Measurements from ENCODE around the gene PARD3. TPM values are rescaled to one million over a fixed set of nuclear protein-coding genes. Genes with fewer than 3 reads are reported as not detected.

Gene PARD3
- total RNA-seq, 1 donor from 2014 or later, result 20.6 TPM

DNA sequence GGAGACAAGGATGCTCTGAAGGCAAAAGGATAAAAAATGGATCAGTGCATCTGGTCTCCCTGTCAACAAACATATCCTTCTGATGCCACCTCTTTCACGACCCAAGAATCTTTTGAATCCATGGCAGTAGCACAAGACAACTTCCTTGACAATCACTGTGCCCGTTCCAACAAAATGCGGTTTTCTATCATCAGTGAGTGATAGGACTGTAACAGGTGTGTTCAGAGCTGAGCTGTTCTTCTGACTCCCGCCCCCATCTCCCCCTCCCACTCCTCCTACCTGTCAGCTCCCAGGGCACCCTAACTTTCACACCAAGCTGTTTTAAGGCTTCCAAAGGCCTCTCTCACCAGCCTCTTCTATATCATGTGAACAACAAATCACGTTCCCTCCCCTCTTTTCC lies 74.8 kb downstream of the PARD3 start:
- DNase-seq, result no peak

DNA sequence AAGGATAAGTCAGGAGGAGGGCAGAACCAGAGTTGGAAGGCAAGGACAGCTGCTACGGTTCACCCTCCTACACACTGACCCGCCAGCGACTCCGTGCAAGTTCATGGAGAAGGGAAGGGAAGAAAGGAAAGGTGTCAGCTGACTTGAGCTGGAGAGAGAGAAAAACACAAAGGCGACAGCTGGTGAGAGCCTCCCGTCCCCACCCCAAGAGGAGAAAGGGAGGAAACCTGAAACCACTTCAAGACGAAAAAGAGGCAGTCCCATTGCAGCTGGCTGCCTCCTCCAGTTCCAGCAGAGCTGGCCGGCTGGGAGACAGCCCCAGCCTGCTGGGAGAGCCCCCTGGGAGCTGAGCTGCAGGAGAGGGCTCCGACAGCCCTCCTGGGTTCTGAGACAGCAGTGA lies 75.2 kb downstream of the PARD3 start:
- no peak for DNase-seq

DNA sequence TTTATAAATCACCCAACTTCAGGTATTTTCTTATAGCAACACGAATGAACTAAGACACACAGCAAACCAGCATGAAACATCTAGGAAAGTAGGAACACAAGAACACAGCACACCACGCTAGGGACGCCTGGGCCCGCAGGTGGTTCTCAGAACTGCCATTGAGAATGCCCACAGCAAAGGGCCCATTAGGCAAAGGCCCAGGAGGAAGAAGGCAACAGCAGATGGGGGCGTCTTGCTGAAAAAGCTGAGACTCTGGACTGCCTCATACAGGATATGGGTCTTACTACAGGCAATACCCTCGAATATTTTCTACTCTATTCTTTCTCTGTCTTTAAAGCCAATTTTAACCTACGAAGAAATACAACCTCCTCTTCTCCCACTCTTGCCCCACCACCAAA lies 77.3 kb downstream of the PARD3 start:
- no peak for DNase-seq

DNA sequence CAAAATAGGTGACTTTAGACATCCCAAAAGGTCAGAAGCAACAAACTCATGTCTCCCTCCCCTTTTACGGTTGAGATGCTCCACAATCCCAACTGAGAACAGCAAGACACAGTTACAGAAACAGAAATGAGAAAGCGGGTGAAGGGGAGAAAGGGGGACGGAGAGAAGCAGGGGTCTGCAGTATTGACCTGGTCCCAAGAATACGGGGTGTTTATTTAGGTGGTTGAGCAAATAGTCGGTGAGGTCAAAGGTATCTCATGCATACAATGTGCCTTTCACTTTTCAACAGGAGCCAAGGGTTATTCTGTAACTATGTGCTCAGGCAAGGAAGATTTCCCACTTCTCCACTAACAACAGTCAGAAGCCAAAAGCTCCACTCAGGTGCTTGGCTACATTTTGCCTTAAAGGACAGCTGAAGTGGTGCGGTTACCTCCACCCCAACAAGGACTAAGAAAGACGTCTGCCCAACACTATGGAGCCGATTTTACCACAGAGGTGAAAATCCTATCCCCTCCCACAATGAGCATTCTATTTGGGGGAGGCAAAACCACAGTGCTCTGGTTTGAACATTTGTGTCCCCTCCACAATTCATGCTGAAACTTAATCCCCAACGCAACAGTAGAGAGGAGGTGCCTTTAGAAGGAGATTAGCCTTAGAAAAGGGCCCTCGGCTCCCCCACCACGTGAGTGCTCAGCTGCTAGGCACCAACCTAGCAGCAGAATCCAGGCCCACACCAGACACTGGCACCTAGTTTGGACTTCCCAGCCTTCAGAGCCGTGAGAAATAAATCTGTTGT lies 77.9 kb downstream of the PARD3 start:
- DNase-seq, result no peak

DNA sequence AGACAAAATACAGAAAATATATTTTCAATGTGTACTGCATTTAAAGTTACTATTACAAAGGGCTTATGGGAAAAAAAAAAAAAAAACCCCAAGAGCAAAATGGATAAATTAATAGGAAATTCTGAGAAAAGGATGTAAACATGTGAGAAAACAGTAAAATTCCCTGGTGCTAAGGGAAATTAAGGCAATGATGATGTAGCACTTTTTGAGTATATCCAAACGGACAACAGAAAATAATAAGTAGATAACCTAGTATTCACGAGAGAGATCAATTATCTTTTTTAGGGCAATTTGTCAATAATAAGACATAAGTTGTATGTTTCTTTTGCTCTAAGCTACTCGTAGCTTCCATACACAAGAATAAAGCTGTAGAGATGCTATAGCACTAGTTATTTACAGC lies 80.2 kb downstream of the PARD3 start:
- no peak for DNase-seq

DNA sequence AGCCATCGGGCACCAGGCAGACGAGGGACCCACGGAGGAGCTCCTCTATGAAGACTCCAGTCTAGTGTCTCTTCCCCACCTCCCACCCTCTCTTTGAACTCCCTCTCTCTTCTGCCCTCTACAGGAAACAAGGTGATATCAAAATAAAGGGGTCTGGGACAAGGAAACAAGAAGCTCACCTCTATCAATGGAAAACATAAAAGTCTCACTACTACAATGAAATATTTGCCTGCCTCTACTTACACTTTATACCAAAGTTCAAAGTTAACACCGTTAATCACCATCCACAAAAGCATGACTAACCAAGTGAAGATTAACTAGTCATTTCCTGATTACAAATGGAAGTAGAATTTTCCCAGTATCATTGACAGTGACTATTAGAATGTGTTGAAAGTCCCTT lies 82.2 kb downstream of the PARD3 start:
- DNase-seq, result no peak

DNA sequence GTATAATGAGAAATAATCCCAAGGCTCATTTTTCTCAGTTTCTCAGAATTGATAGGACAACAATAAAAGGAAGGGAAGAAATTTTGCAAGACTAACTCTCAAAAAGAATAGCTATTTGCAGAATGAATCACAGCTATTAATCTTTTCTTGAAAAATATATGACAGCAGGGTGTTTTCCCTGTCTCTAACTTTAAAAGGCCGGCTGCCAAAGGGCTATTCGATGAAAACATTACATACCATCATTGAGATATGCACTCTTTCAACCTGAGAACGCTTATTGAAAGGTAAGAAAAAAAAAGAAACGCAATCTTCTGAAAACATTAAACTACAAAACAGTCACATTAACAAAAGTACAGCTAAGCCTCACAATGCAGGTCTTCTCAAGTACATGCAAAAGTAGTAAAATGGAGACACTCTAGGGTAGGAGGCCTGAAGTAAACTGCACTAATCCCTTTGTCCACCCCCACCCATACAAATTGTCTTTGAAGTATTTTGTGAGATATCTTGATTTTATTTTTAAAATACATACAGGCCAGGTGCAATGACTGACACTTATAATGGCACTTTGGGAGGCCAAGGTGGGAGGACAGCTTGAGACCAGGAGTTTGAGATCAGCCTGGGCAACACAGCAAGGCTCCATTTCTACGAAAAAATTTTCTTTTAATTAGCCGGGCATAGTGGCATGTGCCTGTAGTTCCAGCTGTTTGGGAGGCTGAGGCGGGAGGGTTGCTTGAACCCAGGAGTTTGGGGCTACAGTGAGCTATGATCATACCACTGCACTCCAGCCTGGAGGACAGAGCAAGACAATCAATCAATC lies 83.0 kb downstream of the PARD3 start:
- DNase-seq, result no peak

DNA sequence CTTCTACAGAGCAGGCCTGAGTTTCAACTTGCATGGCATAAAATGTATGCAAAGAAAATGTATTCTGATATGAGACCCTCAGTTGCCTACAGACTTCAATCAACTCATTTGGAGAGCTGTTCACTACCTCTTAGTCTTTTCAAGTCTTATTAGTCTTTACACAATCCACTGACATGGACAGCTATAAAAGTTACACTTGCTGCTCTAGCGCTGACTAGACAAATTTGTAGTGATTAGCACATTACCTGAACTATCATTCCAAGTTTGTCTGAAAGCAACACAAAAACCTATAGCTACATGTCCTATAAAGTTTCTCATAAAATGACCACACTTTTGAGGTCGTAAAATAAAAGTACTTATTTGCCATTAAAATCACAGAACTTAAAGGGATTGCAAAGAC lies 83.9 kb downstream of the PARD3 start:
- DNase-seq, result no peak

DNA sequence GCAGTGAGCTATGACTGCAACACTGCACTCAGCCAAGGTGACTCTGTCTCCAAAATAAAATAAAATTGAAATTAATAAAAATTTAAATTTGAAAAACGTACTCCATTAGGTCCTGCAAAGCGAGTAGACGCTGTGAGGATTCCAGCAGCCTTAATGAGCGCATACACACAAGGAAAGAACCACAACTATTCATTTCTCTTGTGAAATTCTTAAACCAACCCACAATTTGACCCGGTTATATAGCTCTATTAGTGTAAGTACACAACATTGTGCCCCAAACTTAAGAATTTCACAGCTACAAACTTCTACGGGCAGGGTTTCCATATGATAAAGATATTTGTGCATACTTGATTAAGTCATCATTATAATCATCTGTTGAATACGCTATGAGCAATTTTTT lies 84.4 kb downstream of the PARD3 start:
- no peak for DNase-seq

DNA sequence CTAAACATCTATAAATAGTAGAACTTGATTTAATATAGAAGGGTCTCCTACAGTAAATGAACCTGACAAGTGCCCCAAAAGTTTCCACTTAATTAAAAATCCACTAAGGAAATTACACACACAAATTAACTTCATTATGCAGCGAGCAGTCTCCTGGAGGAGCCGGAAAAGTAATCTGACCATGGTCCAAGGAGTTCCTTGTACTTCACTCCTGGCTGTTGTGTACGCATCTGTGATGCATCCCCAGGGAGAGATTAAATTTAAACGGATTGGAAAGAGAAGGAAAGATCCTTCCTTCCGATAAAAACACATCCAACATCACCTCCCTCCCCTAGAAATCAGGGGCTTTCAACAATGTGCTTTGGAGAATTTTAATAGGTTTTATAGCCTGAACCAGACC lies 85.5 kb downstream of the PARD3 start:
- no peak for DNase-seq

DNA sequence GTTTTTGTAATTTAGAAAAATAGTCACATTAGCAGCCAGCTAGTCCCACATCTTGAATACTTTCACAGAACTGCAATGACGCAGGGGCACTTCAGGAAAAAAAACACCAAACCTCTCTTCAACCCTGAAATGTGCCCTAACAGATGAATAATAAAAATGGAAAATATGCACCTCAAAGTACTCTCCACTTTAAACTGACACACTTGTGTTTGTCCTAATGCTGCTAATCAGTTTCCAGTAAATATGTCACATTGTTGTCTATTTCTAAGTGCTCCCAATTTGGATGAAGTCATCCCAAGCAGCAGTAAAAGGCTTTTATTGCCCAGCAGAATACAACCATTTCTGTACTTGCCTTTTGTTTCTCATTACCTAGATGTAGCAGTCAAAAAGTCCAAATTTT lies 86.7 kb downstream of the PARD3 start:
- no peak for DNase-seq

DNA sequence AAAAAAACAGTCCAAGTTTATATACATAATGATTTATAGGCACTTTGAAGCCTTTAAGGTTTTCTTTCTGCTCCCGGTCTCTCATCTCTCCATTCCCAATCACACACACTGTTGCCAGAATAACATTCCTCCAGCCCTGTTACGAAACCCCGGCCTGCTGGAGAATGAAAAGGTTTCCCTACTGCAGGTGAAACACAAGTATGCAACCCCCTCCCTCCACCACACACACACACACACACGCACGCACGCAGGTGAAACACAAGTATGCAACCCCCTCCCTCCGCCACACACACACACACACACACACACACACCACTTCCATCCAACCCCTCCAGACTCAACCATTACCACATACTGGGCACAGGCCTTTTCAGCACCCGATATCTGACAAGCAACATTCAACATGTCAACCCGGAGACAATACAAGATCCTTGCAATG lies 87.5 kb downstream of the PARD3 start:
- DNase-seq, result no peak

DNA sequence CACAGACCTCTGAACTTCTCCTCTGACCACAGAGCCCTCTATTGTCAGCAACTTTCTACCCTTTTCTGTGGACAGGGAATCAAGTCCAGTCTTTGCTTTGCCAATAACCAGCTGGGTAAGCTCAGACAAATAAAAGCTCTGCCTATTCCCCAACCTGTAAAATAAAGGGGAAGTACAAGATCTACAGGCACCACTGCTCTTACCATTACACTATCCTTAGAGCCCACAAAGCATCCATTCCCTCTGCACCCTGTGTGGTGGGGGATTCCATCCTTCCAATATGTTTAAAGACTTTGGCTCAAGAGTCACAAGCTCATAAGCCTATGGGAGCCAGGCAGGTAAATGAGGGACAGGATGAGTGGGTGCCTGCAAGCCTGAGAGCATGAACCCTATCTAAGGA lies 88.2 kb downstream of the PARD3 start:
- DNase-seq, result no peak

DNA sequence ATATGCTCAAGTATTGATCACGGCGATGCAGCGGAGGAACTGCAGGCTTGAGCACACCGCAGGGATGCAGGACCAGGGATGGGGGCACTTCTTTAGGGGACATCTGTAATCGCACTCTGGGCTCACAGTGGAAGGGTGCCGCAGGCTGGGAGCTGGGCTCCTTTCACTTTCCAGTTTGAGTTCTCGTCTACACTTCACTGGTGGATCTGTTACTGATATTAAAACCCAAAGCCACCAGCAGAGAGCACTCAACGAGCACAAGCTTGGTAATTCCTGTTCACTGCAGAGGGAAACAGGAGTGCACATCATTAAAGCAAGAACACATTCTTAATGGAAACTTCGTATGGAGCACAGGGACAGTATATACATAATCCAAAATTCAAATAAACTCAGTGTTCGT lies 91.3 kb downstream of the PARD3 start:
- no peak for DNase-seq

DNA sequence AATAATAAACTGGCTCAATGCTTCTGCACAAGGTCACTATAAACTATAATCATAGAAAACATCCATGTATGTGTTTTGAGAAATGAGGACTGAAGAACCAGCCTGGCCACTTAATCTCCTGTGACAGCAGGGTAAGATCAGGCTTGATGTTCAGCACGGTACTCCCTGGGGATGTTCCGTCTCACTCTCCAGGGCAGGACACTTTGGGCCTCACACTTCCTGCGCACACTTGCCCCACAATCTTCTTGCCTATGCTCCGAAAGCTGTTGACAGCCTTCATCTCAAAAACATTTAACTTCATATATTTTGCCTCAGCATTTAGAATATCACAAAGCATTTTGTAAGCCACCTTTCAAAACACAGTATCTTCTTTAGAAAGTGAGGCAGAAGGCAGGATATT lies 92.7 kb downstream of the PARD3 start:
- no peak for DNase-seq

DNA sequence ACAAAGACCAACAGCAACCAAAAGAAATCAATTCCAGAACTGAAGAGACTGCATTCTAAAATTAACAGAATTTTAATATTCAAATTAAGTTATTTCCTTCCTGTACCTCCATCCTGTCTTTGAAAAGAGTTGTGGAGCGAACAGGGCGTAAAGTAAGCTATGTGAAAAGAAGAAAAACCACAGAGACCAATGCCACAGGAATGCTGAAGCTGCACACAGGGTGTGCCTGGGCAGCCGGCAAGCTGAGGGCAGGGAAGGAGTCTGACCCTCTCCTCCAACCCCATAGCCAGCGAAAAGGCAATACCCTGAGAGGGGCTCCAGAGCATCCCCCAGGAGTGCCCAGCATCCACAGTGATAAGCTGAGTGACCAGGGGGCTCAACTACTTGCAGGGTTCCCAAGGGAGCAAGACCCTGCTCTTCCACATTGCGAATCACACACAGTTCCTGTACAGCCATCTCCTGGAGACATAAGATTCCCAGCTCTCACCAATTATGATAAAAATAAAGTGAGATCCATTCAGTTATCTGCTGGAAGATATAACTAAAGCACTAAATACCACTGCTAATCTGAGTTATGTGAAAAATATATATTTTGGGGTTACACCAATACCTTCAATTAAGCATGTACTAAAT lies 93.8 kb downstream of the PARD3 start:
- no peak for DNase-seq

DNA sequence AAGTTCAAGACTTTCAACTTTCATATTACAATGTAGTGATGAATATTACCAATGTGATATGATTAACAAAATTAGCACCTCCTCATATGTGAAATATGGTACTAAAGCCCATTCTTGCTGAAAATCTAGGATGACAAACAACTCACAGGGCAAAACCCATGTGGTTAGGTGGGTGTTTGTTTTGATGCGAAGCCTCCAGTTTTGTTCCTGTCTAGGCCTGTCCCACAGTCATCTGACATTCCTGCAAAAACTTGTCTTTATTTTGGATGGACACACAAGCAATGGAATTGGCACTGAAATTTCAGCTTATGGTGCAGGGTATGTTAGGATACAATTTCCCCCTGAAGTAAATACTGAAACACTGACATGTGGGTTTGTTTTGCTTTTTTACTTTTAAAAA lies 95.3 kb downstream of the PARD3 start:
- DNase-seq, result no peak

DNA sequence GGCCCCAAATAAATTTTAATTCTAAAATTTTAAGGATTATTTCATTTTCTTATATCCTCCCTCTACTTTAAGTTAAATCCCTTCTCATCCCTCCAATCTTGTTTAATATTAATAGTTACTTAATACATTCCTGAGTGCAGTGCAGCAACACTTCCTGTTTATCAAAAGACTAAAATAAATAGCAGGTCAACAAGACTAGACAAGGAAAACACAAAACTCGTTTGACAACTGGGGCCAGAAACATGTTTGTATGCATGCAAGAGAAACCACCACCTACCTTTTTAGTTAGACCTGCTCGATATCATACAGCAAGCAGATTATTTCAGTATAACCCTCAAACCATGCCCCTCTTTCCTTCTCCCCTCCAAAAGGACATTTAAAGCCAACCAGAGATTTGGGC lies 95.8 kb downstream of the PARD3 start:
- DNase-seq, result no peak

DNA sequence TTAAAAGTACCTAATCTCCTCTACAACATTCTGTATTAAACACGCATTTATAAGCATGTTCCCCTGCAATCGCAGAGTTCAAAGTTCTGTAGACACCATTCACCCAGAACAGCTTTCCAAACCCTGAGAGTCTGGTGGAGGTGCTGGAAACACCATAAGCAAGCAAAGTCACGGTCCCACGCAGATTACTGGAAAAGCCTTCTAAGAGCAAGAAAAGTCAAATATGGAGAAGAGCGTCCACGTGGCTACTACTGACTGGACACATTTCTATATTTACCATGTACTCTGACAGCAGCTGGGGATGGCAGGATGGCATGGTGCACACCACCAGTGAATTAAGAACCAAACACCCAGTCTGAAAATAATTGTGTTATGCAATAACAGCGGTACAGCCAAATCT lies 97.7 kb downstream of the PARD3 start:
- DNase-seq, result no peak

DNA sequence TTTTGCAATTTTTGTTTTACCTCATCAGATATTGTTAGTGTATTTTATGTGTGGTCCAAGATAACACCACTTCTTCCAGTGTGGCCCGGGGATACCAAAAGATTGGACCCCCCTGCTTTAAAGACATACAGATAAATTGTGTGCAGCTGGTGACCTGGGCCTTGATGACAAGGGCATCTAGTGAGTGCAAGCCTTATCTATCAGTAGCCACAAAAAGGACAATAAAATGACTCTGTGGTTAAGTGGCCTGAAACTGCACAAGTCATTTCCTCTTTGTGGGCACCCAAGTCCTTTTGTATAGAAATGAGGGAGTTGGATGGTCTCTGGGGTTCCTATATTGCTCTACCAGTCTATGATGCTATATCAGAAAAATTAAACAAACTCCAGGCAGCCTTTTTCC lies 98.1 kb downstream of the PARD3 start:
- DNase-seq, result no peak

DNA sequence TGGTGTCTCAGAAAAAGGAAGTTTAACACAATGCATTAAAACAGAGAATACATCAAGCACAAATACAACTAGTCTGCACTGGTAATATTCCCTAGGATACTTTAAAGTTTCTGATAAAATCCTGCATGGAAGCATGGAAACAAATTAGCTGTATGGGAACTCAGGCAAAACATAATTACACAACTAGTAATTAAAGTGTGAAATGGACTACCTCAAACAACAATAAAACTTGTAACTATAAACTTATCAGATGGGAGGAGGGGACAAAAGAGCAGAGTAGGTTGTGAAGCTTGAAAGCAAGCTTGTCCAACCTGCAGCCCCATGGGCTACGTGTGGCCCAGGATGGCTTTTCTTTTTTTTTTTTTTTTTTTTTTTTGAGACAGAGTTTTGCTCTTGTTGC lies 98.9 kb downstream of the PARD3 start:
- DNase-seq, result no peak

DNA sequence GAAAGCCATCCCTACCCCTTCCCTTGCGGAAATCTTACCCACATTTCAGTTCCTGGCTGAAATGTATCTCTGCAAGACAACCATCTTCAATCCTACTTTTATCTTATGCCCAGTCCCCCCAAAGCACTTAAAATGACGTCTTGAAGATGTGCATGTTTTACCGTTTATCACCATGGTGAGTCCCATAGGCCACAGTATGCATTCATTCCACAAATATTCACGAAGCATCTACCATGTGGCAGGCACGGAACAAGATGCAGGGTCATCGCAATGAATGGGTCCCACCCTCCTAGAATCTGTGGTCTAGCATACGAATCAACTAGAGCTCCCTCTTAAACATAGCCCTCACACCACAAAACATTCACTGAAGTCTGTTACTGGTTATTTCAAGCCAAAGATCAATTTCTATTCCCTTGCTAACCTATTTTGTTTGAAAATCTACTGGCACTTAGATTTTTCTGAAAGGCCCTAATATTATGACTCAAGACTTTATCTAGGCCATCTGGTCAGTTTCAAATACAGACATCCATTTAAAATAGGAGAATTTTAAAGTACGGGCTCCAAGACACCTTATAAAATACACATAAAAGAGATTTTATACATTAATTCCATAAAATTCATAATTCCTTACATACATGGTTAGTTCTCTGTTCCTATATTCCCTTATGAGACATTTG lies 99.4 kb downstream of the PARD3 start:
- no peak for DNase-seq

DNA sequence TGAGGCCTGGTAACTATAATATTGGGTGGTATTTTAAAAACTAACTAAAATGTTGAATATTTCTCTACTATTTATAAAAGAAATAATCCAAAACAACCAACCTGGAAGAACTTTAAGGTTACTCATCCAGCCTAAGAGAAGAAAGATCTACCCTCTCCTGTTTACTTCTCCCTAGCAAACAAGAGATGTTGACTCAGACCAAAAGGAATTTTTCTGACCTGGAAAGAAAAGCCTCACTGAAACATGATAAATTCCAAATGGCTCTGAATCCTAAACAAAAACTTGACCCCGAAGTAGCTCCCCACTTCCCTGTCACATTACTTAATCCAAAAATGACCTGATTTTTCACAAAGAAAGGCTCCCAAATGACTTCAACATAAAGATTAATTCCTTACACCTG lies 101.2 kb downstream of the PARD3 start:
- no peak for DNase-seq

Data from occipital lobe (tissue), 2 donors.